Measurements from ENCODE around the gene KCNH3. TPM values are rescaled to one million over a fixed set of nuclear protein-coding genes. Genes with fewer than 3 reads are reported as not detected.
A peak's percentile ranks its signal among the peaks of the same experiment; 100 is the strongest.

The KCNH3 gene, protein sequence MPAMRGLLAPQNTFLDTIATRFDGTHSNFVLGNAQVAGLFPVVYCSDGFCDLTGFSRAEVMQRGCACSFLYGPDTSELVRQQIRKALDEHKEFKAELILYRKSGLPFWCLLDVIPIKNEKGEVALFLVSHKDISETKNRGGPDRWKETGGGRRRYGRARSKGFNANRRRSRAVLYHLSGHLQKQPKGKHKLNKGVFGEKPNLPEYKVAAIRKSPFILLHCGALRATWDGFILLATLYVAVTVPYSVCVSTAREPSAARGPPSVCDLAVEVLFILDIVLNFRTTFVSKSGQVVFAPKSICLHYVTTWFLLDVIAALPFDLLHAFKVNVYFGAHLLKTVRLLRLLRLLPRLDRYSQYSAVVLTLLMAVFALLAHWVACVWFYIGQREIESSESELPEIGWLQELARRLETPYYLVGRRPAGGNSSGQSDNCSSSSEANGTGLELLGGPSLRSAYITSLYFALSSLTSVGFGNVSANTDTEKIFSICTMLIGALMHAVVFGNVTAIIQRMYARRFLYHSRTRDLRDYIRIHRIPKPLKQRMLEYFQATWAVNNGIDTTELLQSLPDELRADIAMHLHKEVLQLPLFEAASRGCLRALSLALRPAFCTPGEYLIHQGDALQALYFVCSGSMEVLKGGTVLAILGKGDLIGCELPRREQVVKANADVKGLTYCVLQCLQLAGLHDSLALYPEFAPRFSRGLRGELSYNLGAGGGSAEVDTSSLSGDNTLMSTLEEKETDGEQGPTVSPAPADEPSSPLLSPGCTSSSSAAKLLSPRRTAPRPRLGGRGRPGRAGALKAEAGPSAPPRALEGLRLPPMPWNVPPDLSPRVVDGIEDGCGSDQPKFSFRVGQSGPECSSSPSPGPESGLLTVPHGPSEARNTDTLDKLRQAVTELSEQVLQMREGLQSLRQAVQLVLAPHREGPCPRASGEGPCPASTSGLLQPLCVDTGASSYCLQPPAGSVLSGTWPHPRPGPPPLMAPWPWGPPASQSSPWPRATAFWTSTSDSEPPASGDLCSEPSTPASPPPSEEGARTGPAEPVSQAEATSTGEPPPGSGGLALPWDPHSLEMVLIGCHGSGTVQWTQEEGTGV
- total RNA-seq (under 1 TPM in 1 of 2 donors, not detected in 1; 0.19 TPM), polyA plus RNA-seq (under 1 TPM; 0.07 to 0.24 TPM)

GRCh38 chr12:49538510-49539403 is at the start of gene KCNH3:
Gene KCNH3, plus strand, starts transcription at chr12:49539030. Its CDS starts 387 bp downstream, at chr12:49539417.
- peaks cover 2 to 10% (median 4%) of the 10 kb centered on the region in 4 donors for H3K27me3 ChIP-seq (ENCODE audit: control insufficient read depth in 4 of 4, insufficient read depth in 4 of 4, low read length in 3 of 4)
- H3K9me3 ChIP-seq (ENCODE audit: control insufficient read depth in 4 of 4, low read length in 3 of 4), result no peaks in the 10 kb centered on the region
- 3% methylated on average over 107 of the region's 107 CpGs for WGBS
- DNase-seq (ENCODE audit: low spot score), result peak; percentile 77
- H3K36me3 ChIP-seq (ENCODE audit: control insufficient read depth in 4 of 4, insufficient read depth in 3 of 4, low read depth in 1 of 4, low read length in 3 of 4), result no peaks in the 10 kb centered on the region
- H3K27ac ChIP-seq (ENCODE audit: low read depth in 1 of 2, low read length in 2 of 2), result no peak within 1 kb of the TSS
- no peak for TF ChIP-seq HNF4A (conservative IDR thresholded peaks at IDR 0.05)
- no peak for TF ChIP-seq REST (IDR thresholded peaks at IDR 0.05)
- TF ChIP-seq, protein P1, sequence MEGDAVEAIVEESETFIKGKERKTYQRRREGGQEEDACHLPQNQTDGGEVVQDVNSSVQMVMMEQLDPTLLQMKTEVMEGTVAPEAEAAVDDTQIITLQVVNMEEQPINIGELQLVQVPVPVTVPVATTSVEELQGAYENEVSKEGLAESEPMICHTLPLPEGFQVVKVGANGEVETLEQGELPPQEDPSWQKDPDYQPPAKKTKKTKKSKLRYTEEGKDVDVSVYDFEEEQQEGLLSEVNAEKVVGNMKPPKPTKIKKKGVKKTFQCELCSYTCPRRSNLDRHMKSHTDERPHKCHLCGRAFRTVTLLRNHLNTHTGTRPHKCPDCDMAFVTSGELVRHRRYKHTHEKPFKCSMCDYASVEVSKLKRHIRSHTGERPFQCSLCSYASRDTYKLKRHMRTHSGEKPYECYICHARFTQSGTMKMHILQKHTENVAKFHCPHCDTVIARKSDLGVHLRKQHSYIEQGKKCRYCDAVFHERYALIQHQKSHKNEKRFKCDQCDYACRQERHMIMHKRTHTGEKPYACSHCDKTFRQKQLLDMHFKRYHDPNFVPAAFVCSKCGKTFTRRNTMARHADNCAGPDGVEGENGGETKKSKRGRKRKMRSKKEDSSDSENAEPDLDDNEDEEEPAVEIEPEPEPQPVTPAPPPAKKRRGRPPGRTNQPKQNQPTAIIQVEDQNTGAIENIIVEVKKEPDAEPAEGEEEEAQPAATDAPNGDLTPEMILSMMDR (IDR thresholded peaks at IDR 0.05; ENCODE audit: low read depth, low read length, missing input control), result no peak
- TF ChIP-seq, protein P2, sequence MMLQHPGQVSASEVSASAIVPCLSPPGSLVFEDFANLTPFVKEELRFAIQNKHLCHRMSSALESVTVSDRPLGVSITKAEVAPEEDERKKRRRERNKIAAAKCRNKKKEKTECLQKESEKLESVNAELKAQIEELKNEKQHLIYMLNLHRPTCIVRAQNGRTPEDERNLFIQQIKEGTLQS (IDR thresholded peaks at IDR 0.05), result no peak
- TF ChIP-seq FOXA2 (IDR thresholded peaks at IDR 0.05), result no peak
- TF ChIP-seq FOXA1 (IDR thresholded peaks at IDR 0.05), result no peak
- TF ChIP-seq YY1 (IDR thresholded peaks at IDR 0.05), result no peak
- no peak for TF ChIP-seq SP1 (IDR thresholded peaks at IDR 0.05)
- TF ChIP-seq TAF1 (conservative IDR thresholded peaks at IDR 0.05), result no peak
- no peak for TF ChIP-seq EGR1 (IDR thresholded peaks at IDR 0.05; ENCODE audit: low read depth in 2 of 2)
- no peak for TF ChIP-seq RXRA (IDR thresholded peaks at IDR 0.05)
- TF ChIP-seq GABPA (IDR thresholded peaks at IDR 0.05 in 1 of 2, conservative IDR thresholded peaks at IDR 0.05 in 1 of 2), result no peak
- TF ChIP-seq RAD21 (IDR thresholded peaks at IDR 0.05), result no peak
- TF ChIP-seq ZBTB33 (IDR thresholded peaks at IDR 0.05), result no peak
- peaks cover 10 to 12% (median 11%) of the 10 kb centered on the region in 4 donors for H3K4me1 ChIP-seq (ENCODE audit: control insufficient read depth in 4 of 4, insufficient read depth in 4 of 4, low read length in 3 of 4)
- H3K9ac ChIP-seq (ENCODE audit: low read depth in 1 of 2, low read length in 2 of 2), result no peak within 1 kb of the TSS
- peak within 1 kb of the TSS in 2 of 3 donors; percentile 23 to 47 for H3K4me3 ChIP-seq (ENCODE audit: low read depth in 1 of 3, low read length in 3 of 3)
